ENCODE data around the gene AGTPBP1.
"Not testable (repeated sequence)": the region's sequence is repeated elsewhere in the genome, so short reads cannot be mapped to it uniquely, and the experiment has no call there.

The AGTPBP1 gene

DNA sequence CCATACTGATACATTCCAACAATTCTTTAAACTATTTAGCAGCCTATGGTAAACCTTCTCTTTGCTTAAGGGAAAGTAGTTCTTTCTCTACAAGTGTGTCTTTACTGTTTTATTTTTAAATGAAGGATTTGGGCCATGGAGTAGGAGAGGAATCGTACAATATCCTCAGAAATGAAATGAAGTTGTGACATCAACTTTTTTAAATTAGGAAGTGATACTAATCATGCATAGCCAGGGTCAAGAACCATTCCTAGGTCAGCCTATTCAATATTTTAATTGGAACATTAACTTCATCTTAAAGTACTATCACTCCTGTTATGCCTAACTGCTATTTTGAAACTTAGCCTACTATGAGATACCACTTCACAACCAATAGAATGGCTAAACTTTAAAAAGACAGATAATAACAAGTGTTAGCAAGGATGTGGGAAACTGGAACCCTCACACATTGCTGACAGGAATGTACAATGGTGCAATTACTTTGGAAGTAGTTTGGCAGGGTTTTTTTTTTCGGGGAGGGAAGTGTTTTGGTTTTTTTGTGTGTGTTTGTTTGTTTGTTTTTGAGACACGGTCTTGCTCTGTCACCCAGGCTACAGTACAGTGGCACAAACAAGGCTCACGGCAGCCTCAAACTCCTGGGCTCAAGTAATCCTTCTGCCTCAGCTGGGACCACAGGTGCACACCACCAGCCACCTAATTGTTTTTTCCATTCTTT is 10.7 kb downstream of the AGTPBP1 start:
- no peak for DNase-seq (ENCODE audit: low read depth)
- TF ChIP-seq, protein P1, sequence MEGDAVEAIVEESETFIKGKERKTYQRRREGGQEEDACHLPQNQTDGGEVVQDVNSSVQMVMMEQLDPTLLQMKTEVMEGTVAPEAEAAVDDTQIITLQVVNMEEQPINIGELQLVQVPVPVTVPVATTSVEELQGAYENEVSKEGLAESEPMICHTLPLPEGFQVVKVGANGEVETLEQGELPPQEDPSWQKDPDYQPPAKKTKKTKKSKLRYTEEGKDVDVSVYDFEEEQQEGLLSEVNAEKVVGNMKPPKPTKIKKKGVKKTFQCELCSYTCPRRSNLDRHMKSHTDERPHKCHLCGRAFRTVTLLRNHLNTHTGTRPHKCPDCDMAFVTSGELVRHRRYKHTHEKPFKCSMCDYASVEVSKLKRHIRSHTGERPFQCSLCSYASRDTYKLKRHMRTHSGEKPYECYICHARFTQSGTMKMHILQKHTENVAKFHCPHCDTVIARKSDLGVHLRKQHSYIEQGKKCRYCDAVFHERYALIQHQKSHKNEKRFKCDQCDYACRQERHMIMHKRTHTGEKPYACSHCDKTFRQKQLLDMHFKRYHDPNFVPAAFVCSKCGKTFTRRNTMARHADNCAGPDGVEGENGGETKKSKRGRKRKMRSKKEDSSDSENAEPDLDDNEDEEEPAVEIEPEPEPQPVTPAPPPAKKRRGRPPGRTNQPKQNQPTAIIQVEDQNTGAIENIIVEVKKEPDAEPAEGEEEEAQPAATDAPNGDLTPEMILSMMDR (IDR thresholded peaks at IDR 0.05; ENCODE audit: low read length, missing control alignments) = no peak
- no peak overlapping the region for H3K4me3 ChIP-seq (replicated peaks; ENCODE audit: low read depth, low read length)

GRCh38 chr9:85729882-85730281 is 11.9 kb downstream of the AGTPBP1 start:
- no peak overlapping the region for H3K4me3 ChIP-seq (replicated peaks; ENCODE audit: low read depth, low read length)
- TF ChIP-seq, protein P1 (IDR thresholded peaks at IDR 0.05; ENCODE audit: low read length, missing control alignments) = no peak
- DNase-seq (ENCODE audit: low read depth) = no peak

DNA sequence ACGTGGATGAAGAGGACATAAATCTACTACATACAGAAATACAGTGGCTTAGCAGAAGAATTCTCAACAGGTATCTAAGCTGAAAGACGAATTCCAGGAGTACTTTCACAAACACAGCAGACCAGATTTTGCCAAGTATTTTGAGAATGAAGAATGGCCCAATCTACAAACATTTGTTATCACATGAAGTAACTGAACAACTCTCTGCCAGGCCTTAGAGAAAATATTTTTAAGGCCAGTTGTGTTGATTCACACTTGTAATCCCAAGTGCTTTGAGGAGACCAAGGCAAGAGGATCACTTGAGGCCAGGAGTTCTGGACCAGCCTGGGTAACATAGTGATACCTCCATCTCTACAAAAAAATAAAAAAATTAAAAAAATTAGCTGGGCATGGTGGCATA is 14.3 kb downstream of the AGTPBP1 start:
- TF ChIP-seq, protein P1 (IDR thresholded peaks at IDR 0.05; ENCODE audit: low read length, missing control alignments) = no peak
- DNase-seq (ENCODE audit: low read depth) = peak; percentile 44
- no peak overlapping the region for H3K4me3 ChIP-seq (replicated peaks; ENCODE audit: low read depth, low read length)

DNA sequence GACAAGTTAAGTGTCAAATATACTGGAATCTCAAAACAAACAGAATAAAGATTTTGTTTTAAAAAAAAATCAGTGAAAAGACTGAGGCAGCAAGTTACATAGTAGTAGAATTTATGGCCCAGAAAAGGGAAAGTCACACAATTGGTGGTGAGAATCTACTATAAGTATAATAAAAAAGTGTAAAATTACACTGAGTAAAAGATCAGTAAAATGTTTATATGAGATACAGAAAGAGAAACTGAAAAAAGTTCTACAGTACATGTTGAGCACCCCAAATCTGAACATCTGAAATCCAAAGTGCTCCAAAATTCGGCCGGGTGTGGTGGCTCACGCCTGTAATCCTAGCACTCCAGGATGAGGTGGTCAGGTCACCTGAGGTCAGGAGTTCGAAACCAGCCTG is 15.0 kb downstream of the AGTPBP1 start:
- TF ChIP-seq, protein P1 (IDR thresholded peaks at IDR 0.05; ENCODE audit: low read length, missing control alignments) = no peak
- H3K4me3 ChIP-seq (replicated peaks; ENCODE audit: low read depth, low read length) = no peak overlapping the region
- DNase-seq (ENCODE audit: low read depth) = no peak

- no peak overlapping the region for H3K4me3 ChIP-seq (replicated peaks; ENCODE audit: low read depth, low read length)
- TF ChIP-seq, protein P1 (IDR thresholded peaks at IDR 0.05; ENCODE audit: low read length, missing control alignments) = no peak
- DNase-seq (ENCODE audit: low read depth) = no peak
Observed at GRCh38 chr9:85723215-85723614, 18.5 kb downstream of the AGTPBP1 start.

- DNase-seq (ENCODE audit: low read depth); H3K4me3 ChIP-seq (replicated peaks; ENCODE audit: low read depth, low read length): not testable (repeated sequence)
Observed at GRCh38 chr9:85719411-85719810, 22.3 kb downstream of the AGTPBP1 start.

DNA sequence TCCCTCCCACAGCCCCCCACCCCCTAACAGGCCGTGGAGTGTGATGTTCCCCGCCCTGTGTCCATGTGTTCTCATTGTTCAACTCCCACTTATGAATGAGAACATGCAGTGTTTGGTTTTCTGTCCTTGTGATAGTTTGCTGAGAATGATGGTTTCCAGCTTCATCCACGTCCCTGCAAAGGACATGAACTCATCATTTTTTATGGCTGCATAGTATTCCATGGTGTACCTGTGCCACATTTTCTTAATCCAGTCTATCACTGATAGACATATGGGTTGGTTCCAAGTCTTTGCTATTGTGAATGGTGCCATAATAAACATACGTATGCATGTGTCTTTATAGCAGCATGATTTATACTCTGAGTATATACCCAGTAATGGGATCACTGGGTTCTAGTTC is 23.9 kb downstream of the AGTPBP1 start:
- H3K4me3 ChIP-seq (replicated peaks; ENCODE audit: low read depth, low read length); DNase-seq (ENCODE audit: low read depth): not testable (repeated sequence)

GRCh38 chr9:85717220-85717619 is 24.5 kb downstream of the AGTPBP1 start:
- H3K4me3 ChIP-seq (replicated peaks; ENCODE audit: low read depth, low read length) = no peak overlapping the region
- TF ChIP-seq, protein P1 (IDR thresholded peaks at IDR 0.05; ENCODE audit: low read length, missing control alignments) = no peak
- DNase-seq (ENCODE audit: low read depth) = no peak

All from fibroblast of pulmonary artery (primary cell).